SK-N-MC (cell line): ENCODE measurements around the gene C1GALT1C1L.

Source experiments
- EZH2 ChIP-seq: fragments of 200-600 bp; sonication (generic); IDR thresholded peaks from one replicate; pipeline ENCODE4 v1.6.1; 2017; ENCODE audit warnings: antibody characterized with exemption
- FOXP2 ChIP-seq: optimal IDR thresholded peaks from 2 replicates; pipeline ENCODE3; 2011; ENCODE audit warnings: mild to moderate bottlenecking, moderate library complexity; ENCODE audit not compliant: insufficient read depth; ENCODE audit errors: extremely low read length, control extremely low read depth
- POLR2AphosphoS5 ChIP-seq: IDR thresholded peaks from 2 replicates; pipeline ENCODE4 v1.6.1; 2012; ENCODE audit warnings: mild to moderate bottlenecking, low read depth, low read length, borderline replicate concordance

- no peak for TF ChIP-seq EZH2
- no peak for TF ChIP-seq POLR2AphosphoS5
- no peak for TF ChIP-seq FOXP2
These were observed 13.8 kb upstream of the C1GALT1C1L start for GRCh38 chr2:43689999-43690398.
